ENCODE results near the gene DDR2.
A peak's percentile ranks its signal among the peaks of the same experiment; 100 is the strongest.
"Not testable (repeated sequence)": the region's sequence is repeated elsewhere in the genome, so short reads cannot be mapped to it uniquely, and the experiment has no call there.

Gene DDR2

DNA sequence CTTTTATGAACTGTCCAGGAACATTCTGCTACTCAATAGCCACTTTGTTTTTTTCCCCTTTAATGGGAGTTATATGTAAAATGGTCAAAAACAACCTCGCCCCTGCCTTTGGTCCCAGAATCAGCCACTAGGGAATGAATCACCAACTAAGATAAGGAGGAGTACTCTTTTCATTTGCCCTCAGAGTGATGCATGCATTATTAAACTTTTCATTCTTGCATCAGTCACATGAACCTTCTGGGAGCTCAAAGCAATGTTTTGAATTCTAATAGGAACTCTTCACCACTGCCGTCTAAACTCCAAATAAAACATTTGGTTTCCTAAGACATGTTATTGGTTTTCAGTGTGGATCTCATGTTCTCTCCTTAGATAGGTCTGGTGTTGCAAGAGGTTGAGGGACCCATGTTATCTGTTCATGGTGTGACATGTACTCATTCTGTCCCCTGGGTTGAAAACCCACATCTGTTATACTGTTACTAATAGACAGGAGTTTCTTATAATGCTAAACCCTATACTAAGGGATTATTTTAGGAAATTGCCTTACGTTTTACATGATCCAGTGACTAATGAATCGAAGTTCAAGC, 140.4 kb downstream of the DDR2 start:
- no peak for DNase-seq (ENCODE audit: low spot score)

DNA sequence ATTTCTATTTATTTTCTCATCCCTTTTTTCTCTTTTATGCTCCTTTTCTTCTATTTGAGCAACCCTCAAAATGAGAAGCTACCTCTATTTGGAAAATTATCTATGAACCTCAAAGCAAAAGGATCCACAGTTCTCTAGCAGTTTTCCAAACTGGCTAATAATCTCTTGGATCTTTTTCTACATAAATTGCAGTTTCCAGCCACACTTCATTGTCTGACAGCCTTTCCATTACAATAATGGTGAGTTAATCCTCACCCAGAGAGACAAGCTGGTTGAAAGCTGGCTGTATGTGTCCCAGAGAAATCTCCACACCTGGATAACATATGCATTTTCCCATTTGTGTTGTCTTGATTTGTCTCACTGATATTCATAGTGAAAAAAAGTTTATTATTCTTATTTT, 141.7 kb downstream of the DDR2 start:
- no peak for DNase-seq (ENCODE audit: low spot score)

DNA sequence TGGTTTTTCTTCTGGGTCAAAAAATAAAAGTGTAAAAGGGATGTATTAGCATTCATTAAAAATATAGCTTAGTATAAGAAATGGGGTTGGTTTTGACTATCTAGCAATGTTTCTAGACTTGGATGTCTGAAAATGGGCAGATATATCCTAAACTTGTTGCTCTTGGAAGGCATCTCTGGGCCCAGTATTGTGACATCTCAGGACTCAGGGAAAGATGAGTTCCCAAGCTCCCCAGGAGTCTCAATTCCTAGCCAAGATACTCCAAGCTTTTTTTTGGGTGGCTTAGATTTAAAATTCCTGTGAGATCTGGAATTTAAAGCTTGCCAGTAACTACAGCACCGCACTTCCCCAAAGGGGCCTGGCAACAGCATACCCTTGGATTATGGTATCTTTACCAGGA, 146.8 kb downstream of the DDR2 start:
- no peak for DNase-seq (ENCODE audit: low spot score)

DNA sequence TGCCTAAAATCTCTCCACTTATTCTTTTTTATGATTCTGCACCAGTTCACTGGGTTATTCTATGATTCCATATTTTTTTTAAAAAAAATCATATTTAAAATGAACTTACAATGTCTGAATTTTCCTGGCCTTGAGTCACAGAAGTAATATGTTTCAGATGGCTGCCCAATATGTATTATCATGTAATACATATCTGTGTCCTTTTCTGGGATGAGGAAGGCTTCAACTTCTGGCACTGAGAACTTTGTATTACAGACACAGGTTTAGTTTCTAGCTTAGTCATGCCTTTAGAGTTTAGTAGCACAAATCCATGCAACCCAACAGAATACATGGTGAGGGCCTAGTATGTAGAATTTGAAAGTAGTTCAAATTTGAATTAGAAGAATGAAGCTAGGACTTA, 150.4 kb downstream of the DDR2 start:
- DNase-seq (ENCODE audit: low spot score), result no peak

DNA sequence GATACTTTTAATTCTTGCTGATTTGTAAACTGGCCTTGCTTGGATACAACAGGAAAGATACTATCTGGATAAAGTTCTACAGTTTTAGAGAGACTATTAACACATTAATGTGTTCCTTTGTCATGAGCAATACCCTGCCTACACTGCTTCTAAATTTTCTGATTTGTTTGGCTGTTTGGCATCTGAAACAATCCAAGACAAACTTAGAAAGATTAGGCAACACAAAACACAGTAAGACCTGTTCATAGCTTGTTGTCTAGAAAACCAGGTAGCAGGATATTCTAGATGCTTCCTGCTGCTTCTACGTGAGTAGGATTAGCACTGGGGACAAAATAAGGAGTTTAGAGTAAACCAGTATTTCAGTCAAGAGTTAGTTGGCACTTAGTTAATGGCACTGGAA, 152.7 kb downstream of the DDR2 start:
- DNase-seq (ENCODE audit: low spot score), result not testable (repeated sequence)

DNA sequence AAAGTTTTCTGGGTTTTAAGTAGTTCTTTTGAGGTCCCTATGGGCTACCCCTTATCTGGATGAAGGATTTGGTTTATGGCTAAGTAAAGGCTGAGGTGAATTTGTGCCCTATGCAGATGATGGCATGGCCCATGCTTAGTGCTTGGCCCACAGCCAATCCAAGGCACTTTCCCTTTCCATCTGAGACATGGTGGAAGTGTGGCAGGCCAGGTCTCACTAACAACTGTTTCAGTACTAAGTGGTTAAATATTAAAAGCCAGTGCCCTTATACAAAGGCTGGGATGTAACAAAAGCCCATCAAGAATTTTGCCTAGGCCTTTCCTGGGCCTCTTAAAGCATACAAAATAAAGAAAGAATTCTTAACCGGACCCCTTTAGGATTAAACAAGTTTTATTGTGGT, 156.5 kb downstream of the DDR2 start:
- DNase-seq (ENCODE audit: low spot score), result not testable (repeated sequence)

DNA sequence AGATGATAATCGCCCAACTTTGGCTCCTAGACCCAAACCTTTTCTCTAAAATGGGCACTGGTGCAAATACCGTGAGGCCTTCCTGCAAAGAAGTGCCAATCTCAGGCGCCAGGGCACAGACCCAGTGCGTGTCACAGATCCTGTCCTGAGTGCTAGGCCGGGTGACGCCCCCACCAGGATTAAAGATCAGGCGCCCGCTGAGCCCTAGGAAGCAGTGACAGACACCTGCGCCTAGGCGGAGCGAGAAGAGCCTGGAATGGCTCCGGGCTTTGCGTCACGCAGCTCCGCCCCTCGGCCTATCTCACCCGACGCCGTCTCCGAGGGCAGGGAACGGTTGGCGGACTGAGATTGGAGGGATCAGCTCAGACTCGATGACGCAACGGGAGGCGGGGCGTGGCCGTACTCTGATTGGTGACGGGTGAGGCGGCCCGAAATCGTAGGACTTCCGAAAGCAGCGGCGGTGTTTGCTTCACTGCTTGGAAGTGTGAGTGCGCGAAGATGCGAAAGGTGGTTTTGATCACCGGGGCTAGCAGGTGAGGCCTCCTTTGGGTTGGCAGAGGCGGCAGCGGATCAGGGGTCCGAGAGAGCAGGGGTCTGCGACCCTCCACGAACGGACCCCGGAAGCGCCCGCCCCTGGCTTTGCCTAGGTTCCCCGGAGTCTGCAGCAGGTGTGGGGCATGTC, 158.2 kb downstream of the DDR2 start, which contains the start of gene HSD17B7:
HSD17B7 (plus strand) TSS at position 400 of the 682 bp plus-strand sequence; CDS start at position 499, 99 bp downstream.
- peak; percentile 82 for DNase-seq (ENCODE audit: low spot score)

DNA sequence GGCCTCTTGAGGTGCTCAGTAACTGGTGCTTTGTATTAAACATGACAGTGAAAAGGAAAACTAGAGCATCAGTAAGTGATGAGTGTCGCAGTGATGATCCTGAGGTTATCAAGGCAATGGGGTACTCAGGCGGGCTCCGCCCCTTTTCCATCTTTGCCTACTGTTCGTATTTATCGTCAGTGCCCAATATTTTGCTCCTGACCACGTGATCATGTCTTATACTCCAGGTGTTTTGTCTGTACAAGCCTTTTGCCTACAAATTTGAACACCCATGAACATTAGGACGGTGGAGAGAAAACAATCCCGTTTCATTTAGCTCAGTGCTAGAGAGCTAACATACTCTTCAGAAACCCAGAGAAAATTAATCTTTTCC, 158.7 kb downstream of the DDR2 start:
- DNase-seq (ENCODE audit: low spot score), result not testable (repeated sequence)

DNA sequence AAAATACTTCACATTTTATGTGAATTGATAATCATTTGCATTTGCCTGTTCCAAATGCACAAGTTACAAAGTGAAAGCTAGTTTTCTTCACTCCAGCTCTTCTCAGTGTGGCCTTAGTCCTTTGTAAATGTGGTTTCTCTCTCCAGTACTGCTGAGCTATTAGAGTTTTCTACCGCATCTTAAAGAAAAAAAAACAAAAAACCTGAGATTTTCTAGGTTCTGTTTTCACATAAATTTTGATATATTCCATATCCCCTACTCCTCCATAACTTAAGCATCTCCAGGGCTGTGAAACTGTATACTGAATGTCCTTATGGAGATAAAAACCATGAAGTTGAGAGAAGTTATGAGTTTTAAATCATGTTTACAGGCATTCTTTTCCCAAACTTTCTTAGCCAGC, 162.0 kb downstream of the DDR2 start:
- DNase-seq (ENCODE audit: low spot score), result not testable (repeated sequence)

DNA sequence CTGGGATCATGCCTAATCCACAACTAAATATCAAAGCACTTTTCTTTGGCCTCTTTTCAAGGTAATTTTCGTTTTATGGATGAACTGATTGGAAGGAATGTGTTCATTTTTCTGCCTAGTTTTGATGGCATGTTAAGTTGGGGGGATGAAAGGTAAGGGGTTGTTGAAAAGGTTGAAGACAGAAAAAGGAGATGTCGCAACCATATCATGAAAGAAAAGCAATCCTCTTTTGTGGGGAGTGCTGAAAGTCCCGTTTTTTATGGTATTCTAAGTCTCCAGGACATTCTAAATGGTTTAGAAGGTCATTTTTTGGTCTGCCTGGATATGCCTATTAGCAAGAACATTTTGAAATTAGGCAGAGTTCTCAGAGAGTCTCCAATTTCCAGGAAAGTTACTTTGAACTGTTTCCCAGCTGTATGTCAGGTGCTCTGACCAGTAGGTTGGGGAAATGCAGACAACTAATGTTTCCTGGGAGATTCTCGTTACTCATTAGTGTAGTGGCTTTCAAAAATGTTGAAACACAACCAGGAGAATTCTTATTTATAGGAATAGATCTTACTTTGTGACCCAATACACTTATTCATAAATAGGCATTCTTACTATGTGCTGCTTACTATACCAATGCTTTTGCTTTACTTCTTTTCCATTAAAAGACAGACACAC, 164.5 kb downstream of the DDR2 start:
- not testable (repeated sequence) for DNase-seq (ENCODE audit: low spot score)

DNA sequence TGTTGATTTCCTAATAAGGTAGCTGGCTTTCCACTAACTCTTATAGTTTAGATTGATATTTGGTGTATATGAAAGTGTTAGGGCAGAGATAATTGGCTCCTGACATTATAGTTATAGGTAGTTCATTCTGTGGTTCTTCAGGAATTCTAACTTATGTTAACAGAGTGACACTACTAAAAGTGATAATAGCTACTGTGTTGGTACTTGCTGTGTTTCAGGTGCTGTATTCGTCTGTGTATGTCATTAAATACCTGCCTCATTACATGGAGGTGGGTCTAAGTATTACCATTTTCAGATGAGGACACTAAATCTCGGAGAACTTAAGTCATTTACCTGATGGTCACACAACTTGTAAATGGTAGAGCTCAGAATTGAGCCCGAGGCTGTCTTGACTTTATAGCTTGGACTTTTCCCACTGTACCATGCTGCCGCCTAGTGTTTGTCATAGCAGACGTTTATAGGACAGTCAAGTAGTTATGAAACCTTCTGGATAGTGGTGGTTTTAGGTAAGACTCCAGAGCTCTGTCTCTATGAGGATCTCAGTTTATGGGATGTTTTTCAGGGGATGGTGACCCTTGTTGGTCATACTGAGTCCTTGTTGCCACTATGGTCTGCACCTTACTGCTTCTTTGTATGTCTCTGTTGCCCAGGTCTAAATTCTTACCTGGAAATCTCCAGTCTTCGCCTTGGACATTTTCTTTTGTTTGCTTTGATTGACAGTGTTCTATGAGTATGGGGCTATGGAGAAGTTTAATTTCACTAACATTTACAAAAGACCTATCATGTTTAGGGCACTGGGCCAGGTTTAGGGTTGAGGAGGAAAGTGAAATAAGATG, 167.9 kb downstream of the DDR2 start:
- not testable (repeated sequence) for DNase-seq (ENCODE audit: low spot score)

DNA sequence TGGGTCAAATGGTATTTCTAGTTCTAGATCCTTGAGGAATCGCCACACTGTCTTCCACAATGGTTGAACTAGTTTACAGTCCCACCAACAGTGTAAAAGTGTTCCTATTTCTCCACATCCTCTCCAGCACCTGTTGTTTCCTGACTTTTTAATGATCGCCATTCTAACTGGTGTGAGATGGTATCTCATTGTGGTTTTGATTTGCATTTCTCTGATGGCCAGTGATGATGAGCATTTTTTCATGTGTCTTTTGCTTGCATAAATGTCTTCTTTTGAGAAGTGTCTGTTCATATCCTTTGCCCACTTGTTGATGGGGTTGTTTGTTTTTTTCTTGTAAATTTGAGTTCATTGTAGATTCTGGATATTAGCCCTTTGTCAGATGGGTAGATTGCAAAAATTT, 175.2 kb downstream of the DDR2 start:
- not testable (repeated sequence) for DNase-seq (ENCODE audit: low spot score)

DNA sequence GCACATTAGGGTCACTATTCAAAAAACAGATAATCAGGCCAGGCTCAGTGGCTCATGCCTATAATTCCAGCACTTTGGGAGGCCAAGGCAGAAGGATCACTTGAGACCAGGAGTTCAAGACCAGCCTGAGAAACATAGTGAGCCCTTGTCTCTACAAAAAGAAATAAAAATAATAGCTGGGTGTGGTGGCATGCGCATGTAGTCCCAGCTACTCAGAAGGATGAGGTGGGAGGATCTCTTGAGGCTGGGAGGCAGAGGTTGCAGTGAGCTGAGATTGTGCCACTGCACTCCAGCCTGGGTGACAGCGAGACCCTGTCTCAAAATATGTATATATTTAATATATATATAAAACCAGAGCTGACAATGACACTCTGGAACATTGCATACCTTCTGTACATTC, 180.1 kb downstream of the DDR2 start:
- DNase-seq (ENCODE audit: low spot score), result not testable (repeated sequence)

DNA sequence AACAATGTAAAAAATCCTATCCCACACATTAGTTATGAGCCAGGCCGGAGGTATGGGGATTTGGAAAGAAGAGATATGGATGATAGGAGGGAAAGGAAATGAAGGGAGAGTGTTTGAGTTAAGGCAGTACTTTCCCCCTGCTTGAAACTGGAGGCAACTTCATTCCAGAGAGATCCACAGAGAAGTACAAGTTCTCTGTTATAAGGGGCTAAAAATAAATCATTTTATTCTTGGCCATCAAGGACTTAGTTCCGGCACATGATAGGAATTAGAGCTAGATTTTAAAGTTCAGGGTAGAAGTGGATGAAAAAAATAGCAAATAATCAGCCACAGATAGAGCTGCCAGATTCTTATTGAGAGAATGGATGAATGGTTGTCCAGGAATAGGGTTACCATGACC, 185.9 kb downstream of the DDR2 start:
- DNase-seq (ENCODE audit: low spot score), result not testable (repeated sequence)

DNA sequence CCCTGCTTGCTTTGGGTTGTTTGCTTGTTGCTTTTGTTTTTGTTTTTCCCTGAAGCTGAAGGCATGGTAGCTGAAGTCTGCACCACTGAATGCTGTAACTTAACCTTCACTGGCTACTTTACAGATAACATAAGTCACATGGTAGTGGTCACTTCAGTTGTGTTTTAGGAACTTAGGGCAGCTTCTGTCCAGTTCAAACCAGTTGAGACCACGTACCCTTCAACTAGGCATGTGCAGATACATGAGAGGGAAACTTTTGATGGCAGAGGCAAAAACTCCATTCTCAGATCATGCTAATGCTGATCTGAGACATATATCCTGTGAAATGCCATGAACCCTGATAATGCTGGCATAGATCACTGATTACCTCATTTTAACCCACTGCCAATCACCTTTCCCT, 186.4 kb downstream of the DDR2 start:
- DNase-seq (ENCODE audit: low spot score), result not testable (repeated sequence)

DNA sequence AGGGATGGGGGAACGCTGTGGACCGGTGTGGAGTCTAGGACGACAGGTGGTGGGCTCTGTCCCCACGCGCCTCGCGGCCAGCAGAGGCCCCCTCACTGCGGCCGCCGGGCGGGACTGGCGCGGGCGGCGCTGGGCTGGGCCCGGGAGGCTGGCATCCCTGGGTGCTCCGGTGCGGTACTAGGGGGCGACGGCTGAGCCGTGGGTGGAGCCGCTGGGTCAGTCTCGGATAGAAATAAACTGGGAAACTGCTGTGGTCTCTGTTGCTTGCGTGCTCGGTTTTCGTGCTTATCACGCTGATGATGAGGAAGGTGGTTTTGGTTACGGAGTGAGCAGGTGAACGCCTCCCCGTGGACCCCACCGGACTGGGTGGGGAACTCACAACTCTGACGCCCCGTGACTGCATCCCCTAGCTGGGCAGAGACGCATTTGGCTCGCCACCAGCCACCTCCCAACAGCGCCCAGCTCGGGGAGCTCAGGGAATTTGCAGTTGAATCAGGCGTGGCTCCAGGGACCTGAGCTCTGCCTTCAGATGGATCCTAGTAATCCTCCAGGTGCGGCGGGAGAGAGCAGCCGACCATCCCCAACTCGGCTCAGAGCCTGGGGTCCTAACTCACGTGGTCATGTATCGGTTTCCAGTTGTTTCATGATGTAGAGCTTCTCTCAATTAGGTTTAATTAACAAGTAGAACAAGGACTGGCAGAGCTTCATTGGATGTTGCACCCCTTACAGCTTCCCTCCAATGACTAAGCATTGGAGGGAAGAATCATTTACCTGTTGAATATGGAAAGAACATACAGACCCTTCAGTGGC, 190.3 kb downstream of the DDR2 start:
- no peak for DNase-seq (ENCODE audit: low spot score)

DNA sequence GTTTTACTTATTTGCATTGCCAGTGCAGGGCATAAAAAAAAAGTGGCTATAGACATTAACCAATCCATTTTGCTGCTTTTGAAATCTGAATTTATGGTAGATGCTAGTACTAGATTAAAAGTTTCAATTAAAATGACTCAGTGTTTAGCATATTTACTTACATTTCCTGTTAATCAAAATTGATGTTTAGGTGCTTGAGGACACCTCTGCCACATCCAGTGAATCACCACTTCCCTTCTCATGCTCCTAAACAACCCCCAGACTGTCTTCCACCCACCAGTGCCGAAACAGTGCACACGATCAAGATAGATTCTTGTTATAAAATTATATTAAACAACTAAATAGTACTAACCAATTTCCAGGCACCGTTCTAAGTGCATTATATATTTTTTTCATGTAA, 191.0 kb downstream of the DDR2 start:
- DNase-seq (ENCODE audit: low spot score), result no peak

DNA sequence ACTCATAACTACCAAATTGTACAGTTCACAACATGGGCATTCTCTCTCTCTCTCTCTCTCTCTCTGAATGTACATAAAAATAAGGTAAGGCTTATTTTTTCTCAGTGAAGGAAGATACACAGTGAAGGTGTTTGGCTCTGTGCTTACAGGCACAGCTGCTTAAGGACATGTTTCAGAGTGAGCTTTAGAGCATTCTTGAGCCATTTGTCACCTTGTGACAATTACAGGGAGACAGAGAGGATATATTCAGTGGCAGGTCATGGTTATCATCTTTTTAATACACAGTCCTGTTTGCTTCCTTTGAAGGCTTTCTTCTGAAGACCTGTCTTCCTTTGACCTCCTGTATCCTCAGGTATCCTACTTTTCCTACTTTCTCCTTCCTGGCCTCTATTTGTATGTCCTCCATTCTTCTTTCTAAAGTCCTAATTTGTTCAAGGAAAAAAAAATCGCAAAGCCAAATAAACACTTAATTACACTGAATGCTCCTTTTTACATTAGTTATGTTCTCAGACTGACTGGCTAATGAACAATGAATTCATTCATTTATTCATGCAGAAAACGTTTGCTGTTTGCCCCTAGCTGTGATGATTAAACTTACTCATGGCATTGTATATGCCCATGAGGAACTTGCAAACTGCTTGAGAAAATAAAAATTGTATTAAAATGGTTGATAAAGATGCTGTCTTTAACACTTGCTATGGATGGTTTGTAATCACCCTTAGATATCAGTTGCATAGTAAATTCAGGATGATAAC, 191.7 kb downstream of the DDR2 start:
- DNase-seq (ENCODE audit: low spot score), result no peak

DNA sequence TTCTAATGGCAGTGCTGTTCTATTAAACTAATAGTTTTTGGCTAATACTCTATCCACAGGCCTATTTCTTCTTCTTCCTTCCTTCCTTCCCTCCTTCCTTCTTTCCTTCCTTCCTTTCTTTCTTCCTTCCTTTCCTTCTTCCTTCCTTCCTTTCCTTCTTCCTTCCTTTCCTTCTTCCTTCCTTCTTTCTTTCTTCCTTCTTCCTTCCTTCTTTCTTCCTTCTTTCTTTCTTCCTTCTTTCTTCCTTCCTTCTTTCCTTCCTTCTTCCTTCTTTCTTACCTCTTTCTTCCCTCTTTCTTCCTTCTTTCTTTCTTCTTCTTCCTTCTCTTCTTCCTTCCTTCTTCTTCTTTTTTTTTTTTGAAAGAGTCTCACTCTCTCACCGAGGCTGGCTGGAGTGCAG, 197.0 kb downstream of the DDR2 start:
- no peak for DNase-seq (ENCODE audit: low spot score)

DNA sequence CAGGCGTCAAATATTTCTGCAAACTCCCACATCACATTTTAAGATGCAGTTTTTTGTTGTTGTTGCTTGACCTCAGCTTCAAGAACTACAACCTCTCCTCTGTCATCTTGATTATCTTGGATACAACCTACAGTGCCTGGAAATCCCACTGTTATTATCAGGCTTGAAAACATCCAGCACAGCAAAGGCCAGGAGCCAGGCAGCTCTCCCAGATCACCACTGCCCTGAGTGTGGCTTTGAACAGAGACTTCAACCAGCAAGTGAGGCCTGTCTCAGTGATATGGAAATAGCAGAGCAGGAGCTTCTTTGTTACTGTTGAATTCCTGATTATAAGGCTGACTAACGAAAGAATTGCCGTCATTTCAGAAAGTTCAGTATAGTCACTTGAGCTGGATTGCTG, 200.2 kb downstream of the DDR2 start:
- DNase-seq (ENCODE audit: low spot score), result no peak
